Sciatic nerve (tissue), 2 donors: ENCODE measurements around the gene PLEKHA5. TPM values are rescaled to one million over a fixed set of nuclear protein-coding genes. Genes with fewer than 3 reads are reported as not detected.
"Not testable (repeated sequence)": the region's sequence is repeated elsewhere in the genome, so short reads cannot be mapped to it uniquely, and the experiment has no call there.

Source experiments
- ATAC-seq: fragments of 200-7000 bp; cut with Tn5 transposase; one replicate; pipeline ENCODE4 v1.9.1; 2020; ENCODE audit warnings: mild to moderate bottlenecking, moderate library complexity
- DNase-seq: peaks from one replicate; pipeline ENCODE4 v3.0.0-alpha.2; 2020; ENCODE audit warnings: low spot score
- intact Hi-C: fragments of 100-400 bp; cut with DNase I; formaldehyde crosslinking; loops from one replicate; pipeline ENCODE4 v1.14.2; 2022
- total RNA-seq: library from RNA; stranded (reverse); fragmentation: NEBNext Ultra II Directional; extraction: Animal tissue kit (Norgen Biotek cat#: 25700); gene quantifications from one replicate; pipeline ENCODE4 v1.2.1, GENCODE V29; 2021
- donor health status: DM: no; HTN: no; CAD: no.
- donor health status: DM: no; HTN: no; CAD: no.

The PLEKHA5 gene
- total RNA-seq, 1 donor from 2014 or later, result 44.1 TPM

GRCh38 chr12:19350850-19351249, 221.3 kb downstream of the PLEKHA5 start:
- intact Hi-C loops, ATAC-seq, DNase-seq: not testable (repeated sequence)

GRCh38 chr12:19351346-19351745, 221.8 kb downstream of the PLEKHA5 start:
- intact Hi-C loops, result no loop called here
- DNase-seq, result no peak
- no peak for ATAC-seq

DNA sequence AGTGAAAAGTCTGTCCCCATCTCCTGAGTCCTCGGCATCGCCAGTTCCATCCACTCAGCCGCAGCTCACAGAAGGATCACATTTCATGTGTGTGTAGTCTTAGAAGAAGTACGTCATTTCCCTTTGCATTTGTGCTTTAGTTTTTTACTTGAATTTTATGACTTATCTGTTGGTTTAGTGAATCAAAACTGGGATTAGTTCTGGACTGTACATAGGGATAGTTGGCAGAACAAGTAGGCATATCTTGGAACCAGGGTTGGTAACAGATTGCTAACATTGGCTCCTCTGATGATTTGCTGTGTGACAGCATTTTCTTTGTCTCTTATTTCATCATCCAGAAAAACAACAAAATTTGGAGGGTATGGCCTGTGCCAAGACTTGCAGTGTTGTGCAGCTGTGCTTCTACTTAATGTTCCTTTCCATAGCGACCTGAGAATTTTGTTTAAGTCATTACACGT, 240.2 kb downstream of the PLEKHA5 start:
- intact Hi-C loops, result no loop called here
- no peak for DNase-seq
- peak; percentile 42 for ATAC-seq

DNA sequence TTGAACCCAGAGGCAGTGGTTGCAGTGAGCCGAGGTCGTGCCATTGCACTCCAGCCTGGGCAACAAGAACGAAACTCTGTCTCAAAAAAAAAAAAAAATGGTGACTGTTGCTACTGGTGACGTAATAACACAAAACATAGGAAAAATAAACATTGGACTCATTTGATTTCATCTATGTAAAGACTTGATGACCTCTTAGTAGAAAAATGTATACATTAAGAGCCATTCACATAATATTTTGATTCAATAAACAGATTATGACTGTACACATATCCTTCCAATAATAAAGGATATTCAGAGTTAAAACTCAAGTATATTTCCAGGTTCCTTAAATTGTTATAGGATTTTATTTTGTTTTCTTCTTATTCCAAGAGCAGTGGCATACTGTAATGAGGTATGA, 244.1 kb downstream of the PLEKHA5 start:
- ATAC-seq (no peak), DNase-seq (no peak)
- intact Hi-C loops, result no loop called here

DNA sequence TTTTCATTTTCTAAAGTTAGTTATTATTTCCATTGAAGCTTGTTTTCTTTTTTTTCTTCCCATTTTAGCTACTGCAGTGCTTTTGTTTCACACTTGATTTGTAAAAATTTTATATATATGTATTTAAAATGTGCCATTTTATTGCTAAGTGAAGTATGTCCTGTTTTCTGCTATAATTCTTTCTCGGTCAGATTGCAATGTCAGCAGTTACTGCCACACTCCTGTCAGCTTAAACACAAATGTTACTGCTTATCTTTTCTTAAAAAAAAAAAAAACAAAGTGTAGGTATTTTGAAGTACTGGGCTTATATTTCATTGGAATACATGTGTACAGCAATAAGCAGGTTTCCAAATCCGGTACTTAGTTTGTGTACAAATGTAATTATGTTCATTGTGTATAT, 246.4 kb downstream of the PLEKHA5 start:
- DNase-seq, result no peak
- no peak for ATAC-seq
- intact Hi-C loops, result no loop called here

DNA sequence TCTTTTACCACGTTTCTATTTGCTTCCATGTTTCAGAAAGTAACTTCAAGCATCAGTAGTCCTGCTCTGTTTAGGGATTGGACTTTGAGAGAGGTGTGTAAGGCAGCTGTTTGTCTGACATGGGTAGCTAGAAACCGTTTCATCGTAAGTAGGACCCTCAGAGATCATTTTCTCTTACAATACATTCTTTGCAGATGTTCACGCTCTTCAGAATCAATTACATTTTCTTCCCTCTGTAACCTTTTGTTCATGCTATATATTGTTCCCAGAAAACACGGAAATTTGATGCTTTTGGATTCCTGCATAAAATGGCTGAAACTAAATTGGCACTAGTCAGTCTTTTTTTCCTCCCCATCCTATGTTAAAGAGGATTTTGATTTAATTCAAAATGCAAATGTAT, 247.2 kb downstream of the PLEKHA5 start:
- ATAC-seq (no peak), DNase-seq (no peak)
- intact Hi-C loops, result no loop called here

DNA sequence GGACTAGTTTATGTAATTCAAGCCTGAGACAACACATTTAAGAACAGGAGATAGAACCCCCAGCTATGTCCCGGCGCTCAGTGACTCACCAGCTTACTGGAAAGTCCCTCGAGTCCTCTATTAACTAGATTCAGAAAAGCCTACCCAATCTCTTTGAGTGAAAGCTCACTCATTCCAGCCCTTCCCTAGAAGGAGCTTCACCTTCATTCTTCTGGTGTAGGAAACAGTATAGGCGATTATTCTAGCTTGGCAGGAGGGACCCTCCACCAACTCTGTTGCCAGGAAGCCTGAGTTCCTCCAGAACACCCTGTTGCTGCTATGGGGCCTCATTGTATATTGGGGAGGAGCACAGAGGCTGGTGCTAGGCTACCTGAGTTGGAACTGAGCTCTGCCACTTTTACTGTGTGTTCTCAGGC, 252.6 kb downstream of the PLEKHA5 start:
- DNase-seq (no peak), ATAC-seq (no peak)
- intact Hi-C loops, result no loop called here

DNA sequence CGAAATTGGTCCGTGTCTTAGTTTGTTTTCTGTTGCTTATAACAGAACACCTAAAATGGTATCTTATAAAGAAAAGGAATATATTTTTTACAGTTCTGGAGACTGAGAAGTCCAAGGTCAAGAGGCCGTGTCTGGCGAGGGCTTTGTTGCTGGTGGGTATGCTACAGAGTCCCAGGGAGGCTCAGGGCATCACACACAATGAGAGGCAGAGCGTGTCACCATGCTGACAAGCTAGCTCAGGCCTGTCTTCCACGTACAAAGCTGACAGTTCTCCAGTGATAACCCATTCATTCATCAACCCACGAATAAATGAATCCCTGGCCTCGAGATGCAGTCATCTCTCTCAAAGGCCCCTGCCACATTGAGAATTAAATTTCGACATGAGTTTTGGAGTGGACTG, 253.0 kb downstream of the PLEKHA5 start:
- ATAC-seq (no peak), DNase-seq (no peak)
- intact Hi-C loops, result no loop called here

GRCh38 chr12:19387161-19387560, 257.6 kb downstream of the PLEKHA5 start:
- DNase-seq, result no peak
- intact Hi-C loops, result no loop called here
- ATAC-seq, result no peak

DNA sequence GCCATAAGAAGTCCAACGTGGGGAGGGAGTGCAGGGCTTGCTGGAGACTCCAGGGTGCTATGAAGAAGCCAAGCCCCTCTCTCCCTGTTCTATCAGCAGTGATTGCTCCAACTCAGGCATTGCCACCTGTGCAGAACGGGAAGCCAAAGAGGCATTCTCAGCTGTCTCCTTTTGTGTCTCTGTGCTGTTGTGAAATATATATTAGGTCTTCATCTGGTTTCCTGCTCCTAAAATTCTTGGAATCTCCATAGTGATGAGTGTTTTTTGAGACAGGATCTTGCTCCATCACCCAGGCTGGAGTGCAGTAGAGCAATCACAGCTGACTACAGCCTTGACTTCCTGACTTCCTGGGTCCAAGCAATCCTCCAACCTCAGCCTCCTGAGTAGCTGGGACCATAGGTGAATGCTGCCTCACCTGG, 258.6 kb downstream of the PLEKHA5 start:
- intact Hi-C loops, result no loop called here
- no peak for DNase-seq
- no peak for ATAC-seq

DNA sequence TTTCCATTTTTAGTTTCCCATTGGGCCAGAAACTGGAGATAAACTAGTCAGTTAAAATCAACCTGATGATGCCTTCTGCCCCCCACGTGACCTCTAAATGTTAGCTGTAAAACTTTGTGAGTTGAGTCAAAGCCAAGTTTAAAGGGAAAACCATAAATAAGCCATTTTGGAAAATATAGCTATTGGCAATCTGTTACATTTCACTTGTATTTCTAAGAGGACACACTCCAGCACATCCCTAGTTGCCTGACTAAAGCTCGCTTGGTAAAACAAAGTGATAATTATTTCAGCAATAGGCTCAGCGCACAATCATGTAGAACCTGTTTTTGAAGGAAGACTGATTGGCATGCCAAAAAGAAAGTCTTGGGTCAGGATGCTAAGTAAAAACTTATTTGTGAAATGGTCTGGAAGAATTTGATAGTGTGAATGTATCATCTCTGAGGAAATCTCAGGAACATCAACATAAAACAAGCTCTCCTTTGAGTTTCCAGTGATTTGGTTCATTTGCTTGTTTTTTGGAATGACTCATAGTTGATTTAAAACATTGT, 260.6 kb downstream of the PLEKHA5 start:
- DNase-seq (no peak), ATAC-seq (peak; percentile 46)
- intact Hi-C loops, result no loop called here

DNA sequence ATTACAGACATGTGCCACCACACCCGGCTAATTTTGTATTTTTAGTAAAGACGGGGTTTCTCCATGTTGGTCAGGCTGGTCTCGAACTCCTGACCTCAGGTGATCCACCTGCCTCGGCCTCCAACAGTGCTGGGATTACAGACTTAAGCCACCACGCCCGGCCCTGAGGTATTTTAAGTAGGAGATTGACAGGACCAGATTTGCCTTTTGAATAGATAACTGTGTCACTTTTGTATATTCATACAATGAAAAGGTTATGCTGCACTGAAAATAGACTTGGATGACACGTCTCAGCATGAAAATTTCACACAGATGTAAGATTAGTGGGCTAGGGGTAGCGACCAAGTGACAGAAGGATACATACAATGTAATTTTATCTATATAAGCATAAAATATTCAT, 263.1 kb downstream of the PLEKHA5 start:
- intact Hi-C loops, ATAC-seq: not testable (repeated sequence)

DNA sequence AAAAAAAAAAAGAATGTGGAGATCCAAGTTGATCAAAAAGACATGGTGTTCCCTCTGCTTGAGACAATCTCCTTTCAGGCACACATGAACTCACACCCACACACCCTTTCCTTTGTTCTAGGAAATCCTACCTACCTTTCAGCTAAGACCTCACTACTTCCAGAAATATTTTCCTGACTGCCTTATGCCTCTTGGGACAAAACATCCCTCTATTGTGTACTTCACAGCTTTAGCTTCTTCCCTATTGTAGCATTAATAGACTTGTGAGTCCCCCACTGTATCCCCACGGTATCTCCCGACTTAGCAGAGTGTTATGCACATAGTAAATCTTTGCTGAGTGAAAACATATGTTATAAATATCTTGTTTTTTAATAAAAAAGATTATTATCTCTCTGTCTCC, 264.9 kb downstream of the PLEKHA5 start:
- intact Hi-C loops, result no loop called here
- no peak for DNase-seq
- ATAC-seq, result no peak

More for the DNA sequence above, 263.1 kb downstream of the PLEKHA5 start:
- DNase-seq, result not testable (repeated sequence)

- intact Hi-C loops, result no loop called here
- DNase-seq, result peak; percentile 9
- no peak for ATAC-seq
Observed at GRCh38 chr12:19397534-19397933, 268.0 kb downstream of the PLEKHA5 start.

DNA sequence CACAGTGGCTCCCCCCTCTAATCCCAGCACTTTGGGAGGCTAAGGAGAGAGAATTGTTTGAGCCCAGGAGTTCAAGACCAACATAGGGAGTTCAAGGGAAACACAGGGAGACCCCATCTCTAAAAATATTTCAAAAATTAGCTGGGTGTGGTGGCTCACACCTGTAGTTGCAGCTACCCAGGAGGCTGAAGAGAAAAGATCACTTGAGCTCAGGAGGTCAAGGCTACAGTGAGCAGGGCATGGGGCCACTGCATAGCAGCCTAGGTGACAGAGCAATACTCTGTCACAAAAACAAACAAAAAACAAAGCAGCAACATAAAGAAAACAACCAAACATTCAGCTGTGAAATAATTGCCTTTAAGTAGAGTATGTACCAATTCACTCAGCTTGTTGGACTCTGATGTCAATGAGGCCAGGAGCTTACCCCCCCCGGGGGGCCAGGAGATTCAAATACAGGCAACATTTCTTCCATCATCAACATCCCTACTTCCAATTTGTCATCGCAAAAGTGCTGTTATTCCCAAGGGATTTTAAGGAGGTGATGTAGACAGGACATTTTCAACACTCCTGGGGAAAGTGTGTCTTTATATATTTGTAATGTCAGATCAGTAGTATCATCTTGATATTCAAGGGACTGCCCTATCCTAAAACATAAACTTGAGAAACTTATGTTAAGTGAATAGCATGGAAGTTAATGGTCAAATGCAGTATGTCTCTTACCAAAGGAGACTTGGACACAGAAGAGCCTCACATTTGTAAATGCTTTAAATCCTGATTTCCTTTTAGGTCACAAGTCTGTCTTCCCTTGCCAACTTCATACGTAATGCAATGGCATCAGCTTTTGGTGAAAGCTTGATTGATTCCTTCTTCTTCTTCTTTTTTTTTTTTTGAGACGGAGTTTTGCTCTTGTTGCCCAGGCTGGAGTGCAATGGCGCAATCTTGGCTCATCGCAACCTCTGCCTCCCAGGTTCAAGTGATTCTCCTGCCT, 269.1 kb downstream of the PLEKHA5 start:
- ATAC-seq (no peak), DNase-seq (no peak)
- intact Hi-C loops, result no loop called here

GRCh38 chr12:19400649-19401285, 271.2 kb downstream of the PLEKHA5 start:
- intact Hi-C loops, ATAC-seq: not testable (repeated sequence)
- DNase-seq, result peak; percentile 27

- no peak for ATAC-seq
- intact Hi-C loops, result no loop called here
- DNase-seq, result no peak
Observed at GRCh38 chr12:19402211-19402610, 272.7 kb downstream of the PLEKHA5 start.

DNA sequence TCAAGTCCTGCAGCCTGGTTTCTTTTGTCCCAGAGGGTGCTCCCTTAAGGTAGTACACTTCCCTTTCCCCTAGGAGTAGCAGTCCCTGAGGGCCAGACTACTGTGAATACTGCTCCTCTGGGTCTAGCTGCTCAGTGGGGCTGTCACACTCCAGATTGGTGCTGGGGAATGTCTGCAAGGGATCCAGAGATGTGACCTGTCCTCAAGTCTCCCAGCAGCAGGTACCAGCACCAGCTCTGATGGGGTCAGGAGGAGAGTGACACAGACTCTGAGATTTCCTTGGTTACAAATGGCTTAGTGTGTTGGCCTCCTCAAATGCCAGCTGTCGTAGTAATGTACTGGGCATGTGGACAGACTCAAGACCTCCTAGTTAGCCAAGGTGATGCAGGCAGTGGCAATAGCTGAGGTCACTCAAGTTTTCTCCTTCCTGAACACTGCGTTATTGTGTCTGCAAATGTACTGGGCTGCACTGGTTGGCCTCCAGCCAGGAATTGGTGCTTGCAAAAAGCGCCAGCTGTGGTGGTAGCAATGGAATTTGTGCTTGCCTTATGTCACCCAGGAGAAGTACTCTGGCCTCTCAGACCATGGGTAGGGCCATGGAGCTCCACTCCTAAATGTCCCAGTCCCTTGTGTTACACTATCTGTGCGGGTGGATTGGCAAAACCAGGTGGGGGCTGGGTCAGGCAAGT, 273.4 kb downstream of the PLEKHA5 start:
- ATAC-seq, result peak; percentile 30
- no peak for DNase-seq
- intact Hi-C loops, result no loop called here

GRCh38 chr12:19404242-19404880, 274.8 kb downstream of the PLEKHA5 start:
- intact Hi-C loops, result no loop called here
- ATAC-seq (no peak), DNase-seq (no peak)
